Measurements from ENCODE around the gene C1orf94. TPM values are rescaled to one million over a fixed set of nuclear protein-coding genes. Genes with fewer than 3 reads are reported as not detected.

The C1orf94 gene
- total and polyA plus RNA-seq, 2 of the 4 experiments (the other 2 are of a cell fraction): not detected

- CTCF ChIA-PET: no interaction called here
- peaks cover 26% of the 10 kb centered on the region for H3K9me3 ChIP-seq (ENCODE audit: control insufficient read depth, insufficient read depth, low read length)
These were observed 14.0 kb downstream of the C1orf94 start for GRCh38 chr1:34190692-34191091.

More at GRCh38 chr1:34190692-34191091, 14.0 kb downstream of the C1orf94 start:
- ATAC-seq (ENCODE audit: low read depth) (no peak), DNase-seq (no peak)
- no peaks in the 10 kb centered on the region for H4K20me1 ChIP-seq (ENCODE audit: insufficient read depth, low read length)
- H4K8ac ChIP-seq (ENCODE audit: low read depth in 2 of 2, low read length in 2 of 2): no peak overlapping the region
- no peaks in the 10 kb centered on the region for H3K79me1 ChIP-seq (ENCODE audit: low read depth in 1 of 2, low read length in 2 of 2)
- no peak overlapping the region for H3K56ac ChIP-seq (ENCODE audit: extremely low read depth, insufficient read depth, low read length)
- no peak overlapping the region for H3K4me2 ChIP-seq (ENCODE audit: low read depth, low read length)
- H2AK9ac ChIP-seq (replicated peaks; ENCODE audit: low read depth, low read length, poor library complexity): no peak overlapping the region
- WGBS, 2 experiments (ENCODE audit: extremely low coverage in 2 of 2, insufficient read length in 1 of 2): 67% methylated on average over 1 of the region's 2 CpGs; no CpG with 5 or more reads in 1 of the 2 experiments
- H4K91ac ChIP-seq (ENCODE audit: insufficient read depth, low read depth, low read length): no peak overlapping the region
- no TSS peak for BruUV-seq (replicated peaks)
- no peak overlapping the region for H2AK5ac ChIP-seq (ENCODE audit: low read depth, low read length)
- no peaks in the 10 kb centered on the region for H3K27me3 ChIP-seq (ENCODE audit: control insufficient read depth, insufficient read depth, low read length)
- H2BK20ac ChIP-seq (ENCODE audit: low read depth, low read length): no peak overlapping the region
- H3K36me3 ChIP-seq (ENCODE audit: control insufficient read depth, insufficient read depth, low read length): no peaks in the 10 kb centered on the region
- H3K4me1 ChIP-seq (ENCODE audit: control insufficient read depth, insufficient read depth, low read length): no peaks in the 10 kb centered on the region
- no peak overlapping the region for H3K23ac ChIP-seq (ENCODE audit: low read depth, low read length)
- H3K9me1 ChIP-seq (ENCODE audit: insufficient read depth, low read length): no peaks in the 10 kb centered on the region
- dilution Hi-C loops (cut with HindIII; ENCODE audit: low sequenced_read_pairs, unreplicated experiment) (no loop called here), intact Hi-C loops (cut with micrococcal nuclease) (no loop called here), in situ Hi-C loops (cut with MboI; ENCODE audit: low sequenced_read_pairs) (no loop called here)
- no peak overlapping the region for H3K14ac ChIP-seq (replicated peaks; ENCODE audit: low read depth, low read length)
- no peak overlapping the region for H4K5ac ChIP-seq (ENCODE audit: low read depth, low read length)
- no peak overlapping the region for H3K18ac ChIP-seq (ENCODE audit: low read depth, low read length)
- H3K4ac ChIP-seq (ENCODE audit: low read depth, low read length): no peak overlapping the region
- TF ChIP-seq RAD21 (IDR thresholded peaks at IDR 0.05; ENCODE audit: low read length): no peak
- no peak for TF ChIP-seq MAFK (IDR thresholded peaks at IDR 0.05; ENCODE audit: low read depth, low read length)
- no peak for TF ChIP-seq BHLHE40 (IDR thresholded peaks at IDR 0.05; ENCODE audit: low read depth, low read length)
- no peak for TF ChIP-seq MXI1 (IDR thresholded peaks at IDR 0.05; ENCODE audit: borderline replicate concordance, low read depth, low read length)
- no peak overlapping the region for H2BK120ac ChIP-seq (ENCODE audit: low read depth, low read length)
- POLR2A ChIA-PET (ENCODE audit: unreplicated experiment): no interaction called here
- H2AFZ ChIP-seq (replicated peaks; ENCODE audit: low read length, poor library complexity): no peak overlapping the region
- H3K9ac ChIP-seq (ENCODE audit: low read depth, low read length): no peak overlapping the region
- no peak overlapping the region for H2BK5ac ChIP-seq (ENCODE audit: low read depth, low read length, poor library complexity, severe bottlenecking)
- no peak overlapping the region for H3K27ac ChIP-seq (ENCODE audit: insufficient read depth, low read length)
- no peak overlapping the region for H3K4me3 ChIP-seq (ENCODE audit: insufficient read depth, low read depth, low read length)
- H2BK15ac ChIP-seq (ENCODE audit: low read depth, low read length): no peak overlapping the region
